COLO829 (cell line): ENCODE results near the gene GLRX.

Experiments used
- DNase-seq: peaks from one replicate; pipeline ENCODE4 v3.0.0; 2012; ENCODE audit warnings: low spot score

Gene GLRX

GRCh38 chr5:95780597-95780996, 41.9 kb downstream of the GLRX start:
- no peak for DNase-seq

GRCh38 chr5:95779611-95780010, 42.9 kb downstream of the GLRX start:
- no peak for DNase-seq

GRCh38 chr5:95778713-95779436, 43.7 kb downstream of the GLRX start:
- DNase-seq, result no peak

GRCh38 chr5:95777441-95777840, 45.1 kb downstream of the GLRX start:
- no peak for DNase-seq

GRCh38 chr5:95773335-95774059, 49.0 kb downstream of the GLRX start:
- DNase-seq, result no peak

GRCh38 chr5:95771892-95772291, 50.6 kb downstream of the GLRX start:
- no peak for DNase-seq

- DNase-seq, result no peak
These were observed 51.5 kb downstream of the GLRX start for GRCh38 chr5:95770830-95771708.

GRCh38 chr5:95768731-95769130, 53.8 kb downstream of the GLRX start:
- no peak for DNase-seq

GRCh38 chr5:95763941-95764340, 58.6 kb downstream of the GLRX start:
- DNase-seq, result no peak
